NT2/D1 (cell line): ENCODE measurements around the gene SLC4A1.

ENCODE experiments used
- DNase-seq: peaks from one replicate; pipeline ENCODE4 v3.0.0-alpha.2; 2011; ENCODE audit warnings: low read depth, low spot score
- H3K27me3 ChIP-seq: 2 replicates; pipeline ENCODE4 v1.6.0; 2011; ENCODE audit warnings: mild to moderate bottlenecking; ENCODE audit not compliant: insufficient read length, insufficient read depth
- H3K36me3 ChIP-seq: 2 replicates; pipeline ENCODE4 v1.6.1; 2011; ENCODE audit warnings: mild to moderate bottlenecking, low read length, mixed read lengths; ENCODE audit not compliant: insufficient read depth, insufficient read length
- H3K4me1 ChIP-seq: 2 replicates; pipeline ENCODE4 v1.5.1; 2011; ENCODE audit not compliant: insufficient read depth, insufficient read length
- H3K4me3 ChIP-seq: 2 replicates; pipeline ENCODE4 v1.5.1; 2011; ENCODE audit warnings: low read depth; ENCODE audit not compliant: insufficient read length
- H3K9ac ChIP-seq: 2 replicates; pipeline ENCODE4 v1.6.0; 2011; ENCODE audit warnings: low read depth; ENCODE audit not compliant: insufficient read length
- H3K9me3 ChIP-seq: 2 replicates; pipeline ENCODE4 v1.5.1; 2011; ENCODE audit warnings: mild to moderate bottlenecking, low read length; ENCODE audit not compliant: insufficient read depth
- SUZ12 ChIP-seq: IDR thresholded peaks from 2 replicates; pipeline ENCODE4 v1.6.1; 2011; ENCODE audit not compliant: insufficient read length, insufficient read depth; ENCODE audit errors: extremely low read depth
- YY1 ChIP-seq: IDR thresholded peaks from 2 replicates; pipeline ENCODE4 v1.6.1; 2011; ENCODE audit not compliant: insufficient read length, insufficient read depth
- ZNF274 ChIP-seq: IDR thresholded peaks from 2 replicates; pipeline ENCODE4 v1.6.1; 2011; ENCODE audit warnings: mild to moderate bottlenecking, low read depth, low read length

SLC4A1 gene

DNA sequence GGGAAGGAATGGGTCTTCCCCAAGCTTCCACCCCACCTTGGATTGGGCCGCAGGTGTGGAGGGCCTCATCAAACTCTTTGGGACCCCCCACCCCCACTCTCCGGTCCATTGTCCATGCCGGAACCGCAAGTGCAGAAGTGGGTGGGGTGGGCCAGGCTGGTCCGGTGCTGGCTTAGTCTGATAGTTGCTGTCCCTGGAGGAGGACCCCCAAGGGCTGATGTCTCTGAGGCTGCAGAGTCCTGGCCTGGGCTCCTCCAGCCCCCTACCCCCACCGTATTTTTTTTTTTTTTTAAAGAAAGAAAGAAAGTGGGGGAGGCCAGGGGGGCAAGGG is 61.1 kb downstream of the SLC4A1 start:
- Histone ChIP-seq H3K36me3 (peaks cover 61% of the 10 kb centered on the region), H3K4me3 (no peak overlapping the region), H3K4me1 (peaks cover 8% of the 10 kb centered on the region), H3K9me3 (no peaks in the 10 kb centered on the region), H3K9ac (no peak overlapping the region), H3K27me3 (no peaks in the 10 kb centered on the region)
- no peak for DNase-seq
- TF ChIP-seq ZNF274 (no peak), SUZ12 (no peak), YY1 (no peak)

DNA sequence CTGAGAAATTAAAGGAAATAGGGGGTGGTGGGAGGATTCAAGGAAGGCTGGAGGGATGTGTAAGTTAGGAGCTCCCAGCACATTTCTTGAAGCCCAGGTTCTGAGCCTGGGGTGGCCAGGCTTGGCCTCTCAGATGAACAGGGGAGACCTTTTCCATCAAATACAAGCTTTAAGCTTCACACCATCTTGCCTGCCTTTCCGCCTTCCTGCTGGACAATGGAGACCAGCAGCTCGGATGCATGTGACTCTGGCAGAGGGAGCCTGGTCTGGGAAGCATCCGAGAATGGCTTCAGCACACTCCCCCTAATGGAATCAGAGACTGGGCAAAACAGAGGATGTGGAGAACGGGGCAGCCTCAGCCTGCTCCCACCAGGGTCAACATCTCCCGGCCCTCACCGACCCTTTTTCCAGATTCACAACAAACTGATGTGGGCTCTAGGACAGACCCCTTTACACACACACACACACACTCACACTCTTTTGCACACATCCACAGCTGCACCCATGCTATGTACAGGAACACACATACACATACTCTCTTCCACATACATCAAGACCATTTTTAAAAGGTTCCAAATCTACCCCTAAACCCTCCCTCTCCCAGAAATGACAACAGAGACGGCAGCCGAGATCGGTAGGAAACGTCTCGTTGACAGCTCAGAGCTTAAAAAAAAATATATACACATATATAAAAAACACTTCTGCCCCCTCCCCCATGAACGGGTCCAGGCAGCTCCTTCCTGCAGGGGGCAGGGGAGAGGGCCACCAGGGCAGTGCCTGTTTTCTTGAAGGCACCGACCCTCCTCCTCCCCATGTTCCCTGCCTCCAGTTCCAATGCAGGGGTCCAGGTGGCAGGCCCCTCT is 61.7 kb downstream of the SLC4A1 start:
- Histone ChIP-seq H3K9me3 (no peaks in the 10 kb centered on the region), H3K4me1 (peaks cover 9% of the 10 kb centered on the region), H3K4me3 (no peak overlapping the region), H3K27me3 (no peaks in the 10 kb centered on the region), H3K36me3 (peaks cover 55% of the 10 kb centered on the region), H3K9ac (no peak overlapping the region)
- TF ChIP-seq YY1 = no peak
- no peak for TF ChIP-seq SUZ12
- no peak for TF ChIP-seq ZNF274
- no peak for DNase-seq

DNA sequence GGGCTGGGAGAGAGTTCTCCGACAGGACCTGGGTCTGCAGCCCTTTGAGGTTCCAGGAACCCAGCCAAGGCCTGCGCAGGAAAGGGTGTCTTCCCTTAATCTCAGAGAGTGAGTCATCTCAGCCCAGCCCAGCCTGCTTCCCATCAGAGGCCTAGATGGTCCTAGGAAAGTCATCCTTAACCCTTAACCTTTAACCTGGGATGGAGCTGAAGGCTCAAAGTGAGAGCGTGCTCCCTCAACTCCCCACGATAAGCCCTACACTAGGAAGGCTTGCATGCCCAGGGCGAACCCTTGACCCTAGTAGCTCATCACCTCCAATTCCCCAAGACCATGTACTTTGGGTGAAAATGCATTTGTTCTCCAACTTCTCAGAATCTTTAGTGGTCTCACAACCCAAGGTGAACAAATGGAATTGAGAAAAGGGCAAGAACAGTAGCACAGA is 63.5 kb downstream of the SLC4A1 start:
- H3K27me3 ChIP-seq = no peaks in the 10 kb centered on the region
- H3K4me3 ChIP-seq = no peak overlapping the region
- no peak for TF ChIP-seq ZNF274
- no peak for TF ChIP-seq YY1
- no peak for TF ChIP-seq SUZ12
- H3K9ac ChIP-seq = no peak overlapping the region
- no peak for DNase-seq
- no peaks in the 10 kb centered on the region for H3K9me3 ChIP-seq
- H3K36me3 ChIP-seq = peaks cover 38% of the 10 kb centered on the region
- peaks cover 7% of the 10 kb centered on the region for H3K4me1 ChIP-seq

DNA sequence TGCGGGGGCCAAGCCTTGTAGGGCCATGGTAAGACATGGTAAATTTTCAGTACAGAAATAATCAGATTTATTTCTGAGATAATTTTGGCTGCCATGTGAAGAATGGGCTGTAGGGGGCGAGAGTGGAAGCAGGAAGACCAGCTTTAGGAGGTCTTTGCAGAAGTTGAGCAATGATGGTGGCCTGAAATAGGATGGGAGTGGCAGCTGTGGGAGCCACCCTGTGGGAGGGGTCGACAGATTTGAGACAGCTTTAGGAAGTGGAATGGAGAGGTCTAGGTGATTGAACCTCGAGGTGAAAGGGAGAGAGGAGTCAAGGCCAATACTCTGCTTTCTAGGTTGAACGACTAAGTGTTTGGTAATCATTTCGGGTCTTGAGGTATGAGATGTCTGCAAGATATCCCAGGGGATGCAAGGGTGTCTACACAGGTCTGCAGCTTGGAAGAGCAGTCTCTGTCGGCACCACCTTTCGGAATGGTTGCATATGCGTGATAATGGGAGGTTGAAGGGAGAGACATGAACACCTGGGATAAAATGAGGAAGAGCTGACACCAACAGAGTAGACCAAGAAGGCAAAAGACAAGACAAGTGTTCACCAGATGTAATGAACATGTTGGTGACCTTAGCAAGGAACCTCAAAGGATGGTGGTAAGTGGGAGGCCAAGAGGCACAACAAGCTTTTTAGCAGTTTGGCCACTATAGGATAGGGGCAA is 64.0 kb downstream of the SLC4A1 start:
- no peak for DNase-seq
- Histone ChIP-seq H3K4me1 (peaks cover 7% of the 10 kb centered on the region), H3K9ac (no peak overlapping the region), H3K4me3 (no peak overlapping the region), H3K36me3 (peaks cover 32% of the 10 kb centered on the region), H3K27me3 (no peaks in the 10 kb centered on the region), H3K9me3 (no peaks in the 10 kb centered on the region)
- TF ChIP-seq SUZ12 (no peak), ZNF274 (no peak), YY1 (no peak)

DNA sequence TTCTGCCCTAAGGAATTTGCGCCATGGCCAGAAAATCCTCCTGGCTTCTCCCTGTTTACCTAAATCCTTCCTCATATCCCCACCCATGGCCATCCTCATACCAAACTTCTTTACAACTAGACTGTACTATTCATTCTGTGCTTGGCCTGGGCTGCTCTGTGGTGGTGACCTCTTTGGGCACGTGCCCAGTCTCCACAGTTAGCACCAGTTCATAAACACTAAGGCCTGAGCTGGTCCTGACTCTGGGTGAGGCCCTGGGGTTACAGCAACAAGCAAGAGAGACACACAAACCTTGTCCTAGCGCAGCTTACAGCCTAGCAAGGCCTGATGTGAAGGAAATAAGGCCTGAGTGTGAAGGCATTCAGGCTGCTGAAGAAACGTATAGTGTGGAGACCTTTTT is 65.2 kb downstream of the SLC4A1 start:
- no peak for DNase-seq
- H3K36me3 ChIP-seq = peaks cover 25% of the 10 kb centered on the region
- H3K9me3 ChIP-seq = no peaks in the 10 kb centered on the region
- no peak overlapping the region for H3K9ac ChIP-seq
- TF ChIP-seq YY1 = no peak
- no peak for TF ChIP-seq SUZ12
- no peak for TF ChIP-seq ZNF274
- no peak overlapping the region for H3K4me3 ChIP-seq
- H3K27me3 ChIP-seq = no peaks in the 10 kb centered on the region
- H3K4me1 ChIP-seq = peaks cover 12% of the 10 kb centered on the region

DNA sequence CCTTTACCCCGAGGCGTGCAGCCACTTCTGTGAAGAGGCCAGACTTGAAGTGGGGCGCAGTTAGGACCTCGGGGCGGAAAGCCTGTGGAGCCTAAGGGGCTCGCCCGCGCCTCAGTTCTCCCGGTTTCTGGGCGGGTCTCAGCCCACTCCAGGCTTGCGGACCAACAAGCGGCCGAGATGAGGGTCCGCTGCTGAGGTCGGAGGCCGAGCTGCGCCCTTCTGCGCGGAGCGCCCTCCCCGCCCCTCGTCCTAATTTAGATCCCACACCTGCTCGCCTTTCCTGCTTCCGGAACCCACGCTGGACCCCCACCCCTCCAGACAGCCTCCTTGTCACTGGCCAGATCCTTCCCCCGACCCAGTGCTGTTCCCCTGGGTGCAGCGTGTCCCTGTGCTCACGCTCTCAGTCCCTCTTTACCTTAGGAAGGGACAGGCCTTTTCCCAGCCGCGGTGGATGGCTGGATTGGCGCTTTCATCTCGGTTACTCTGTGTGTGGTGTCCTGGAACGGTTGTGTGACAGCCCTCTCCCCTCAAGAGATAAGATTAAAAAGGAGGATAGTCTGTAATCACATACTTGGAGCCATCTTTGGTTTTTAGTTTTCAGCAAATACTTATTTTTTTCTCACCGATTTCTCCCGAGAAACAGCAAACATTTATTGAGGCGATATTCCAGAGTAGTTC is 67.3 kb downstream of the SLC4A1 start:
- Histone ChIP-seq H3K27me3 (no peaks in the 10 kb centered on the region), H3K4me1 (peaks cover 15% of the 10 kb centered on the region), H3K9me3 (no peaks in the 10 kb centered on the region), H3K4me3 (peak overlapping the region; percentile 72), H3K36me3 (peaks cover 24% of the 10 kb centered on the region), H3K9ac (peak overlapping the region; percentile 94)
- no peak for DNase-seq
- no peak for TF ChIP-seq YY1
